Measurements from ENCODE around the gene SLC41A3. TPM values are rescaled to one million over a fixed set of nuclear protein-coding genes. Genes with fewer than 3 reads are reported as not detected.

Gene SLC41A3
- total and polyA plus RNA-seq, 2 of the 8 experiments (the other 6 are each of a cell fraction or from before 2014, with no cell fraction given) = 30.2 to 56.4 TPM

DNA sequence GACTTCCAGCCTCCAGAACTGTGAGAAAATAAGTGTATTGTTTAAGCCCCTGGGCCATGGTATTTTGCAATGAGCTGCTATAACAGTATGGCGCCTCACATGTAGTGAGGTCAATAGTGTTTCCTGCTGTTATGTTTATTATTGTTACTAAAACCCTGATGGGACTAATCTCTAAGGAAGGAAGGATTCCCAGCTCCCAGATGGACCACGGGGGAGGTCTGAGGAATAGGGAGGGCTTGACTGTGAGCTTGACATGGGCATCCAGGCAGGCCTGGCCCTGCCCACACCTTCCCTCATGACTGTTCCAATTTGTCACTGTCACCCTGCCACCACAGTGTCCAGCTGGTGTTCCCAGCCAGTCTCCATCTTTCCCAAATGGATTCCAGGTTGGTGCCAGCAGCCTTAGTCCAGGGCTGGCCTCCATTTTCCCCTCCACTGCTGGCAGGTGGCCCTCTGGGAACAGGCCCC lies 14.5 kb upstream of the SLC41A3 start (continued):
- TF ChIP-seq, protein P1, sequence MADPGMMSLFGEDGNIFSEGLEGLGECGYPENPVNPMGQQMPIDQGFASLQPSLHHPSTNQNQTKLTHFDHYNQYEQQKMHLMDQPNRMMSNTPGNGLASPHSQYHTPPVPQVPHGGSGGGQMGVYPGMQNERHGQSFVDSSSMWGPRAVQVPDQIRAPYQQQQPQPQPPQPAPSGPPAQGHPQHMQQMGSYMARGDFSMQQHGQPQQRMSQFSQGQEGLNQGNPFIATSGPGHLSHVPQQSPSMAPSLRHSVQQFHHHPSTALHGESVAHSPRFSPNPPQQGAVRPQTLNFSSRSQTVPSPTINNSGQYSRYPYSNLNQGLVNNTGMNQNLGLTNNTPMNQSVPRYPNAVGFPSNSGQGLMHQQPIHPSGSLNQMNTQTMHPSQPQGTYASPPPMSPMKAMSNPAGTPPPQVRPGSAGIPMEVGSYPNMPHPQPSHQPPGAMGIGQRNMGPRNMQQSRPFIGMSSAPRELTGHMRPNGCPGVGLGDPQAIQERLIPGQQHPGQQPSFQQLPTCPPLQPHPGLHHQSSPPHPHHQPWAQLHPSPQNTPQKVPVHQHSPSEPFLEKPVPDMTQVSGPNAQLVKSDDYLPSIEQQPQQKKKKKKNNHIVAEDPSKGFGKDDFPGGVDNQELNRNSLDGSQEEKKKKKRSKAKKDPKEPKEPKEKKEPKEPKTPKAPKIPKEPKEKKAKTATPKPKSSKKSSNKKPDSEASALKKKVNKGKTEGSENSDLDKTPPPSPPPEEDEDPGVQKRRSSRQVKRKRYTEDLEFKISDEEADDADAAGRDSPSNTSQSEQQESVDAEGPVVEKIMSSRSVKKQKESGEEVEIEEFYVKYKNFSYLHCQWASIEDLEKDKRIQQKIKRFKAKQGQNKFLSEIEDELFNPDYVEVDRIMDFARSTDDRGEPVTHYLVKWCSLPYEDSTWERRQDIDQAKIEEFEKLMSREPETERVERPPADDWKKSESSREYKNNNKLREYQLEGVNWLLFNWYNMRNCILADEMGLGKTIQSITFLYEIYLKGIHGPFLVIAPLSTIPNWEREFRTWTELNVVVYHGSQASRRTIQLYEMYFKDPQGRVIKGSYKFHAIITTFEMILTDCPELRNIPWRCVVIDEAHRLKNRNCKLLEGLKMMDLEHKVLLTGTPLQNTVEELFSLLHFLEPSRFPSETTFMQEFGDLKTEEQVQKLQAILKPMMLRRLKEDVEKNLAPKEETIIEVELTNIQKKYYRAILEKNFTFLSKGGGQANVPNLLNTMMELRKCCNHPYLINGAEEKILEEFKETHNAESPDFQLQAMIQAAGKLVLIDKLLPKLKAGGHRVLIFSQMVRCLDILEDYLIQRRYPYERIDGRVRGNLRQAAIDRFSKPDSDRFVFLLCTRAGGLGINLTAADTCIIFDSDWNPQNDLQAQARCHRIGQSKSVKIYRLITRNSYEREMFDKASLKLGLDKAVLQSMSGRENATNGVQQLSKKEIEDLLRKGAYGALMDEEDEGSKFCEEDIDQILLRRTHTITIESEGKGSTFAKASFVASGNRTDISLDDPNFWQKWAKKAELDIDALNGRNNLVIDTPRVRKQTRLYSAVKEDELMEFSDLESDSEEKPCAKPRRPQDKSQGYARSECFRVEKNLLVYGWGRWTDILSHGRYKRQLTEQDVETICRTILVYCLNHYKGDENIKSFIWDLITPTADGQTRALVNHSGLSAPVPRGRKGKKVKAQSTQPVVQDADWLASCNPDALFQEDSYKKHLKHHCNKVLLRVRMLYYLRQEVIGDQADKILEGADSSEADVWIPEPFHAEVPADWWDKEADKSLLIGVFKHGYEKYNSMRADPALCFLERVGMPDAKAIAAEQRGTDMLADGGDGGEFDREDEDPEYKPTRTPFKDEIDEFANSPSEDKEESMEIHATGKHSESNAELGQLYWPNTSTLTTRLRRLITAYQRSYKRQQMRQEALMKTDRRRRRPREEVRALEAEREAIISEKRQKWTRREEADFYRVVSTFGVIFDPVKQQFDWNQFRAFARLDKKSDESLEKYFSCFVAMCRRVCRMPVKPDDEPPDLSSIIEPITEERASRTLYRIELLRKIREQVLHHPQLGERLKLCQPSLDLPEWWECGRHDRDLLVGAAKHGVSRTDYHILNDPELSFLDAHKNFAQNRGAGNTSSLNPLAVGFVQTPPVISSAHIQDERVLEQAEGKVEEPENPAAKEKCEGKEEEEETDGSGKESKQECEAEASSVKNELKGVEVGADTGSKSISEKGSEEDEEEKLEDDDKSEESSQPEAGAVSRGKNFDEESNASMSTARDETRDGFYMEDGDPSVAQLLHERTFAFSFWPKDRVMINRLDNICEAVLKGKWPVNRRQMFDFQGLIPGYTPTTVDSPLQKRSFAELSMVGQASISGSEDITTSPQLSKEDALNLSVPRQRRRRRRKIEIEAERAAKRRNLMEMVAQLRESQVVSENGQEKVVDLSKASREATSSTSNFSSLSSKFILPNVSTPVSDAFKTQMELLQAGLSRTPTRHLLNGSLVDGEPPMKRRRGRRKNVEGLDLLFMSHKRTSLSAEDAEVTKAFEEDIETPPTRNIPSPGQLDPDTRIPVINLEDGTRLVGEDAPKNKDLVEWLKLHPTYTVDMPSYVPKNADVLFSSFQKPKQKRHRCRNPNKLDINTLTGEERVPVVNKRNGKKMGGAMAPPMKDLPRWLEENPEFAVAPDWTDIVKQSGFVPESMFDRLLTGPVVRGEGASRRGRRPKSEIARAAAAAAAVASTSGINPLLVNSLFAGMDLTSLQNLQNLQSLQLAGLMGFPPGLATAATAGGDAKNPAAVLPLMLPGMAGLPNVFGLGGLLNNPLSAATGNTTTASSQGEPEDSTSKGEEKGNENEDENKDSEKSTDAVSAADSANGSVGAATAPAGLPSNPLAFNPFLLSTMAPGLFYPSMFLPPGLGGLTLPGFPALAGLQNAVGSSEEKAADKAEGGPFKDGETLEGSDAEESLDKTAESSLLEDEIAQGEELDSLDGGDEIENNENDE (IDR thresholded peaks at IDR 0.05; ENCODE audit: insufficient replicate concordance, low read length) = no peak
- TF ChIP-seq SIN3A (conservative IDR thresholded peaks at IDR 0.05 in 1 of 2, IDR thresholded peaks at IDR 0.05 in 1 of 2; ENCODE audit: low read depth in 1 of 2, low read length in 2 of 2) = no peak
- TF ChIP-seq, protein P2, sequence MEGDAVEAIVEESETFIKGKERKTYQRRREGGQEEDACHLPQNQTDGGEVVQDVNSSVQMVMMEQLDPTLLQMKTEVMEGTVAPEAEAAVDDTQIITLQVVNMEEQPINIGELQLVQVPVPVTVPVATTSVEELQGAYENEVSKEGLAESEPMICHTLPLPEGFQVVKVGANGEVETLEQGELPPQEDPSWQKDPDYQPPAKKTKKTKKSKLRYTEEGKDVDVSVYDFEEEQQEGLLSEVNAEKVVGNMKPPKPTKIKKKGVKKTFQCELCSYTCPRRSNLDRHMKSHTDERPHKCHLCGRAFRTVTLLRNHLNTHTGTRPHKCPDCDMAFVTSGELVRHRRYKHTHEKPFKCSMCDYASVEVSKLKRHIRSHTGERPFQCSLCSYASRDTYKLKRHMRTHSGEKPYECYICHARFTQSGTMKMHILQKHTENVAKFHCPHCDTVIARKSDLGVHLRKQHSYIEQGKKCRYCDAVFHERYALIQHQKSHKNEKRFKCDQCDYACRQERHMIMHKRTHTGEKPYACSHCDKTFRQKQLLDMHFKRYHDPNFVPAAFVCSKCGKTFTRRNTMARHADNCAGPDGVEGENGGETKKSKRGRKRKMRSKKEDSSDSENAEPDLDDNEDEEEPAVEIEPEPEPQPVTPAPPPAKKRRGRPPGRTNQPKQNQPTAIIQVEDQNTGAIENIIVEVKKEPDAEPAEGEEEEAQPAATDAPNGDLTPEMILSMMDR (IDR thresholded peaks at IDR 0.05; ENCODE audit: control extremely low read depth in 1 of 3, insufficient read depth in 1 of 3, low read depth in 1 of 3, low read length in 3 of 3) = no peak
- TF ChIP-seq, protein P3, sequence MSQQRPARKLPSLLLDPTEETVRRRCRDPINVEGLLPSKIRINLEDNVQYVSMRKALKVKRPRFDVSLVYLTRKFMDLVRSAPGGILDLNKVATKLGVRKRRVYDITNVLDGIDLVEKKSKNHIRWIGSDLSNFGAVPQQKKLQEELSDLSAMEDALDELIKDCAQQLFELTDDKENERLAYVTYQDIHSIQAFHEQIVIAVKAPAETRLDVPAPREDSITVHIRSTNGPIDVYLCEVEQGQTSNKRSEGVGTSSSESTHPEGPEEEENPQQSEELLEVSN (IDR thresholded peaks at IDR 0.05) = no peak
